ENCODE data around the gene ITM2C.

Gene ITM2C

GRCh38 chr2:230886671-230887071 is 21.9 kb downstream of the ITM2C start:
- no peaks in the 10 kb centered on the region for H3K9me3 ChIP-seq (ENCODE audit: control insufficient read depth, insufficient read depth, low read depth, low read length)
- H3K4me3 ChIP-seq (ENCODE audit: low read depth, low read length) = no peak overlapping the region
- ChIA-PET POLR2A (no interaction called here), CTCF (no interaction called here)
- no peaks in the 10 kb centered on the region for H3K4me1 ChIP-seq (ENCODE audit: control insufficient read depth, insufficient read depth, low read length)
- TF ChIP-seq ZNF639 (tag by site-specific recombination; IDR thresholded peaks at IDR 0.05) (no peak), ZNF202 (tag by site-specific recombination; IDR thresholded peaks at IDR 0.05; ENCODE audit: borderline replicate concordance) (no peak), ZNF791 (tag by site-specific recombination; IDR thresholded peaks at IDR 0.05) (no peak), ZNF2 (tag by site-specific recombination; IDR thresholded peaks at IDR 0.05) (no peak), ZFHX2 (tag by site-specific recombination; conservative IDR thresholded peaks at IDR 0.05) (peak; percentile 32; the same call in 1 of the 2 replicates), ZNF837 (tag by site-specific recombination; IDR thresholded peaks at IDR 0.05) (no peak), EGR2 (tag by site-specific recombination; IDR thresholded peaks at IDR 0.05; ENCODE audit: low read depth) (0 out of 2 replicates have a peak, but pooled peaks have one; percentile 29), ZNF76 (tag by site-specific recombination; IDR thresholded peaks at IDR 0.05; ENCODE audit: borderline replicate concordance, low read depth) (no peak)
- no peak overlapping the region for H3K27ac ChIP-seq (ENCODE audit: extremely low read depth, low read depth, low read length)
- H3K36me3 ChIP-seq (ENCODE audit: control insufficient read depth in 2 of 2, insufficient read depth in 1 of 2, low read length in 2 of 2) = no peaks in the 10 kb centered on the region

- H3K4me3 ChIP-seq (ENCODE audit: low read depth, low read length) = no peak overlapping the region
- CTCF ChIA-PET = interaction anchor here (1.0 to 1.5 kb wide), 2 partner anchors 101 to 166 kb away, joined by 3 to 4 read pairs; no protein-coding TSS in a partner anchor
- TF ChIP-seq ZSCAN4 (tag by site-specific recombination; IDR thresholded peaks at IDR 0.05) (no peak), ZNF580 (tag by site-specific recombination; IDR thresholded peaks at IDR 0.05) (no peak), ZNF785 (tag by site-specific recombination; IDR thresholded peaks at IDR 0.05) (no peak), ZNF26 (tag by site-specific recombination; IDR thresholded peaks at IDR 0.05) (peak; percentile 49; the same call in 1 of the 2 replicates)
- no peaks in the 10 kb centered on the region for H3K36me3 ChIP-seq (ENCODE audit: control insufficient read depth in 2 of 2, insufficient read depth in 1 of 2, low read length in 2 of 2)
- H3K9me3 ChIP-seq (ENCODE audit: control insufficient read depth, insufficient read depth, low read depth, low read length) = no peaks in the 10 kb centered on the region
- no peak overlapping the region for H3K27ac ChIP-seq (ENCODE audit: extremely low read depth, low read depth, low read length)
- POLR2A ChIA-PET = no interaction called here
- H3K4me1 ChIP-seq (ENCODE audit: control insufficient read depth, insufficient read depth, low read length) = no peaks in the 10 kb centered on the region
These were observed 22.6 kb downstream of the ITM2C start for GRCh38 chr2:230887342-230887741.

GRCh38 chr2:230888824-230889400 is 24.2 kb downstream of the ITM2C start:
- CTCF ChIA-PET = interaction anchor here (1.5 kb wide), 1 partner anchor 99 kb away, joined by 3 read pairs; no protein-coding TSS in a partner anchor
- POLR2A ChIA-PET = no interaction called here
- H3K9me3 ChIP-seq (ENCODE audit: control insufficient read depth, insufficient read depth, low read depth, low read length) = no peaks in the 10 kb centered on the region
- H3K36me3 ChIP-seq (ENCODE audit: control insufficient read depth in 2 of 2, insufficient read depth in 1 of 2, low read length in 2 of 2) = no peaks in the 10 kb centered on the region
- no peak overlapping the region for H3K27ac ChIP-seq (ENCODE audit: extremely low read depth, low read depth, low read length)
- TF ChIP-seq ZNF18 (tag by site-specific recombination; IDR thresholded peaks at IDR 0.05) (no peak), MYNN (tag by site-specific recombination; IDR thresholded peaks at IDR 0.05; ENCODE audit: borderline replicate concordance) (no peak), ZNF416 (tag by site-specific recombination; IDR thresholded peaks at IDR 0.05) (no peak), BCL11A (tag by site-specific recombination; IDR thresholded peaks at IDR 0.05; ENCODE audit: low read depth) (no peak), PRDM1 (tag by site-specific recombination; IDR thresholded peaks at IDR 0.05) (no peak), KLF10 (tag by site-specific recombination; IDR thresholded peaks at IDR 0.05) (no peak)
- no peaks in the 10 kb centered on the region for H3K4me1 ChIP-seq (ENCODE audit: control insufficient read depth, insufficient read depth, low read length)
- H3K4me3 ChIP-seq (ENCODE audit: low read depth, low read length) = no peak overlapping the region

All from HEK293 (cell line).